Measurements from ENCODE around the gene ZNF80.

Gene ZNF80

GRCh38 chr3:114218578-114219185 lies 18.7 kb downstream of the ZNF80 start:
- Histone ChIP-seq H3K4me3 (ENCODE audit: low read length) (no peak overlapping the region), H3K9me3 (replicated peaks; ENCODE audit: low read length) (no peaks in the 10 kb centered on the region), H3K36me3 (ENCODE audit: insufficient read depth, low read length) (no peaks in the 10 kb centered on the region), H3K4me2 (ENCODE audit: low read length) (no peak overlapping the region), H3K9ac (ENCODE audit: low read depth, low read length) (no peak overlapping the region), H3K27me3 (ENCODE audit: control insufficient read depth, insufficient read depth, low read length) (peaks cover 13% of the 10 kb centered on the region), H3K4me1 (ENCODE audit: control insufficient read depth, insufficient read depth, low read length) (peaks cover 41% of the 10 kb centered on the region)

GRCh38 chr3:114218006-114218405 lies 19.4 kb downstream of the ZNF80 start:
- Histone ChIP-seq H3K4me1 (ENCODE audit: control insufficient read depth, insufficient read depth, low read length) (peaks cover 48% of the 10 kb centered on the region), H3K9me3 (replicated peaks; ENCODE audit: low read length) (no peaks in the 10 kb centered on the region), H3K4me3 (ENCODE audit: low read length) (no peak overlapping the region), H3K9ac (ENCODE audit: low read depth, low read length) (no peak overlapping the region), H3K4me2 (ENCODE audit: low read length) (no peak overlapping the region), H3K27me3 (ENCODE audit: control insufficient read depth, insufficient read depth, low read length) (peaks cover 13% of the 10 kb centered on the region), H3K36me3 (ENCODE audit: insufficient read depth, low read length) (no peaks in the 10 kb centered on the region)

GRCh38 chr3:114217266-114217665 lies 20.1 kb downstream of the ZNF80 start:
- H3K9me3 ChIP-seq (replicated peaks; ENCODE audit: low read length), result no peaks in the 10 kb centered on the region
- no peak overlapping the region for H3K9ac ChIP-seq (ENCODE audit: low read depth, low read length)
- H3K4me2 ChIP-seq (ENCODE audit: low read length), result no peak overlapping the region
- no peak overlapping the region for H3K4me3 ChIP-seq (ENCODE audit: low read length)
- peaks cover 13% of the 10 kb centered on the region for H3K27me3 ChIP-seq (ENCODE audit: control insufficient read depth, insufficient read depth, low read length)
- peaks cover 55% of the 10 kb centered on the region for H3K4me1 ChIP-seq (ENCODE audit: control insufficient read depth, insufficient read depth, low read length)
- no peaks in the 10 kb centered on the region for H3K36me3 ChIP-seq (ENCODE audit: insufficient read depth, low read length)

GRCh38 chr3:114216186-114216970 lies 21.0 kb downstream of the ZNF80 start:
- Histone ChIP-seq H3K4me2 (ENCODE audit: low read length) (peak overlapping the region; percentile 58), H3K9ac (ENCODE audit: low read depth, low read length) (no peak overlapping the region), H3K4me1 (ENCODE audit: control insufficient read depth, insufficient read depth, low read length) (peaks cover 55% of the 10 kb centered on the region), H3K9me3 (replicated peaks; ENCODE audit: low read length) (no peaks in the 10 kb centered on the region), H3K27me3 (ENCODE audit: control insufficient read depth, insufficient read depth, low read length) (peaks cover 13% of the 10 kb centered on the region), H3K4me3 (ENCODE audit: low read length) (no peak overlapping the region), H3K36me3 (ENCODE audit: insufficient read depth, low read length) (no peaks in the 10 kb centered on the region)

- Histone ChIP-seq H3K4me3 (ENCODE audit: low read length) (peak overlapping the region; percentile 51), H3K4me1 (ENCODE audit: control insufficient read depth, insufficient read depth, low read length) (peaks cover 55% of the 10 kb centered on the region), H3K4me2 (ENCODE audit: low read length) (peak overlapping the region; percentile 79), H3K9ac (ENCODE audit: low read depth, low read length) (peak overlapping the region; percentile 48), H3K9me3 (replicated peaks; ENCODE audit: low read length) (no peaks in the 10 kb centered on the region), H3K27me3 (ENCODE audit: control insufficient read depth, insufficient read depth, low read length) (peaks cover 8% of the 10 kb centered on the region), H3K36me3 (ENCODE audit: insufficient read depth, low read length) (no peaks in the 10 kb centered on the region)
Observed at GRCh38 chr3:114214542-114215341, 22.6 kb downstream of the ZNF80 start.

GRCh38 chr3:114213627-114214541 lies 23.5 kb downstream of the ZNF80 start:
- peak overlapping the region; percentile 79 for H3K4me2 ChIP-seq (ENCODE audit: low read length)
- no peaks in the 10 kb centered on the region for H3K9me3 ChIP-seq (replicated peaks; ENCODE audit: low read length)
- peaks cover 55% of the 10 kb centered on the region for H3K4me1 ChIP-seq (ENCODE audit: control insufficient read depth, insufficient read depth, low read length)
- peaks cover 3% of the 10 kb centered on the region for H3K27me3 ChIP-seq (ENCODE audit: control insufficient read depth, insufficient read depth, low read length)
- peak overlapping the region; percentile 51 for H3K4me3 ChIP-seq (ENCODE audit: low read length)
- no peaks in the 10 kb centered on the region for H3K36me3 ChIP-seq (ENCODE audit: insufficient read depth, low read length)
- H3K9ac ChIP-seq (ENCODE audit: low read depth, low read length), result peak overlapping the region; percentile 48

GRCh38 chr3:114213292-114213626 lies 24.1 kb downstream of the ZNF80 start:
- H3K27me3 ChIP-seq (ENCODE audit: control insufficient read depth, insufficient read depth, low read length), result peaks cover 3% of the 10 kb centered on the region
- H3K9ac ChIP-seq (ENCODE audit: low read depth, low read length), result peak overlapping the region; percentile 48
- peaks cover 55% of the 10 kb centered on the region for H3K4me1 ChIP-seq (ENCODE audit: control insufficient read depth, insufficient read depth, low read length)
- H3K4me3 ChIP-seq (ENCODE audit: low read length), result peak overlapping the region; percentile 51
- no peaks in the 10 kb centered on the region for H3K36me3 ChIP-seq (ENCODE audit: insufficient read depth, low read length)
- peak overlapping the region; percentile 79 for H3K4me2 ChIP-seq (ENCODE audit: low read length)
- no peaks in the 10 kb centered on the region for H3K9me3 ChIP-seq (replicated peaks; ENCODE audit: low read length)

GRCh38 chr3:114212646-114213045 lies 24.7 kb downstream of the ZNF80 start:
- peaks cover 53% of the 10 kb centered on the region for H3K4me1 ChIP-seq (ENCODE audit: control insufficient read depth, insufficient read depth, low read length)
- no peak overlapping the region for H3K4me2 ChIP-seq (ENCODE audit: low read length)
- H3K9ac ChIP-seq (ENCODE audit: low read depth, low read length), result no peak overlapping the region
- peaks cover 5% of the 10 kb centered on the region for H3K27me3 ChIP-seq (ENCODE audit: control insufficient read depth, insufficient read depth, low read length)
- no peaks in the 10 kb centered on the region for H3K9me3 ChIP-seq (replicated peaks; ENCODE audit: low read length)
- H3K4me3 ChIP-seq (ENCODE audit: low read length), result no peak overlapping the region
- no peaks in the 10 kb centered on the region for H3K36me3 ChIP-seq (ENCODE audit: insufficient read depth, low read length)

- H3K9me3 ChIP-seq (replicated peaks; ENCODE audit: low read length), result no peaks in the 10 kb centered on the region
- H3K4me1 ChIP-seq (ENCODE audit: control insufficient read depth, insufficient read depth, low read length), result peaks cover 5% of the 10 kb centered on the region
- H3K27me3 ChIP-seq (ENCODE audit: control insufficient read depth, insufficient read depth, low read length), result peaks cover 24% of the 10 kb centered on the region
- no peak overlapping the region for H3K4me2 ChIP-seq (ENCODE audit: low read length)
- H3K4me3 ChIP-seq (ENCODE audit: low read length), result no peak overlapping the region
- no peak overlapping the region for H3K9ac ChIP-seq (ENCODE audit: low read depth, low read length)
- no peaks in the 10 kb centered on the region for H3K36me3 ChIP-seq (ENCODE audit: insufficient read depth, low read length)
Observed at GRCh38 chr3:114207768-114208167, 29.6 kb downstream of the ZNF80 start.

GRCh38 chr3:114206342-114206741 lies 31.0 kb downstream of the ZNF80 start:
- no peak overlapping the region for H3K4me2 ChIP-seq (ENCODE audit: low read length)
- H3K27me3 ChIP-seq (ENCODE audit: control insufficient read depth, insufficient read depth, low read length), result peaks cover 24% of the 10 kb centered on the region
- no peaks in the 10 kb centered on the region for H3K4me1 ChIP-seq (ENCODE audit: control insufficient read depth, insufficient read depth, low read length)
- no peaks in the 10 kb centered on the region for H3K36me3 ChIP-seq (ENCODE audit: insufficient read depth, low read length)
- H3K9me3 ChIP-seq (replicated peaks; ENCODE audit: low read length), result no peaks in the 10 kb centered on the region
- H3K9ac ChIP-seq (ENCODE audit: low read depth, low read length), result no peak overlapping the region
- no peak overlapping the region for H3K4me3 ChIP-seq (ENCODE audit: low read length)

- H3K4me3 ChIP-seq (ENCODE audit: low read length), result no peak overlapping the region
- H3K9me3 ChIP-seq (replicated peaks; ENCODE audit: low read length), result no peaks in the 10 kb centered on the region
- H3K36me3 ChIP-seq (ENCODE audit: insufficient read depth, low read length), result no peaks in the 10 kb centered on the region
- no peaks in the 10 kb centered on the region for H3K4me1 ChIP-seq (ENCODE audit: control insufficient read depth, insufficient read depth, low read length)
- H3K9ac ChIP-seq (ENCODE audit: low read depth, low read length), result no peak overlapping the region
- H3K27me3 ChIP-seq (ENCODE audit: control insufficient read depth, insufficient read depth, low read length), result peaks cover 24% of the 10 kb centered on the region
- H3K4me2 ChIP-seq (ENCODE audit: low read length), result no peak overlapping the region
Observed at GRCh38 chr3:114205541-114205940, 31.8 kb downstream of the ZNF80 start.
